Renal cortex interstitium (tissue), 11 donors: ENCODE results near the gene ANKRD63. TPM values are rescaled to one million over a fixed set of nuclear protein-coding genes. Genes with fewer than 3 reads are reported as not detected.
A peak's percentile ranks its signal among the peaks of the same experiment; 100 is the strongest.

Experiments
- DNase-seq, 11 donors: peaks; one replicate each; pipeline ENCODE4 v3.0.0-alpha.2; 2013; ENCODE audit warnings: low read depth in 9 of 11, low spot score in 4 of 11; ENCODE audit errors: extremely low read depth in 1 of 11
- polyA plus RNA-seq, 3 donors: library from polyadenylated mRNA; unstranded; fragments of 120-200 nt; gene quantifications; one replicate each; pipeline ENCODE4 v1.2.1, GENCODE V29; 2013; ENCODE audit not compliant: insufficient read length in 3 of 3

The ANKRD63 gene
- polyA plus RNA-seq, 3 donors: 0.17 to 0.32 TPM; not detected in 1

DNA sequence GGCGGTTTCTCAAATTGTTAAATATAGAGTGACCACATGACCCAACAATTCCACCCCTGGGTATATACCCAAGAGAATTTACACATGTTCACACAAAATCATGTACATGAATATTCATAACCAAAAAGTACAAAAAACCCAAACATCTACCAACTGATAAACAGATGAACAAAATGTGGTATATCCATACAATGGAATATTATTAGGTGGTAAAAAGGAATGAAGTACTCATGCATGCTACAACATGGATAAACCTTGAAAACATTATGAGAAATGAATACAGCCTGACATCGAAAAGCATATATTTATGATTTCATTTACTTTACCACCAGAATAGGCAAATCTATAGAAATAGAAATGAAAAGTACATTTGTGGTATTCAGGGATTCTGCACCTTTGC is 17.5 kb upstream of the ANKRD63 start:
- DNase-seq: no peak

DNA sequence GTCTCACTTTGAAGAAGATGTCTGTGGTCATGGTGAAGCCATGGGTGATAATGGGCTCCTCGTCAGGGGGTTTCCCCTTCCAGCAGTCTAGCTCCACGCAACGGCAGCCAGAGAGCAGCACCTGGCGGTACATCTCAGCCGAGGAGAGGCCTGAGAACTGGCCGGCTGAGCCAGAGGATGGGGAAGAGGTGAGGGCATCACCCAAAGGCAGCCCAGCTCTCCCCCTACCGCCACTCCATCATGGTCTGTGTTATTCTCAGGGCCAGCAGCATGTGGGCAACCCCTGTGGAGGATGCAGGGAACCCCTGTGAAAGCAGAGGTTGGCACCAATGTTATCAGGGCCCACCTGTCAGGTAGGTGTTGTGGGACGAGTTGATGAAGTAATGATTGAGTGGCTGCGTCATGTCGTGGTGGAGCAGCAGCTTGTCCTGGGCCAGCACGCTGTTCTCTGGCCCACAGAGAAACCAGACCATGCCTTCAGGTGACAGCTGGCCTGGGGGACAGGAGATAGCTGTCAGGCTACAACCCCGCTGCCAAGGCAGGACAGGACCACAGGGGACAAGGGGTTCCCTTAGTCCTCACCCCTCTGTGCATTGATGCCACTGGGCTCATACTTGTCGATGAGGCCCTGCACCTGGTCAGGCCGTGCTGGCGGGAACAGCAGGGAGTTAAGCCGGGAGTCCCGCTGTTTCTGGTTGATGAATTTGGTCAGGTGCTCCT is 15.5 kb upstream of the ANKRD63 start:
- DNase-seq: no peak

DNA sequence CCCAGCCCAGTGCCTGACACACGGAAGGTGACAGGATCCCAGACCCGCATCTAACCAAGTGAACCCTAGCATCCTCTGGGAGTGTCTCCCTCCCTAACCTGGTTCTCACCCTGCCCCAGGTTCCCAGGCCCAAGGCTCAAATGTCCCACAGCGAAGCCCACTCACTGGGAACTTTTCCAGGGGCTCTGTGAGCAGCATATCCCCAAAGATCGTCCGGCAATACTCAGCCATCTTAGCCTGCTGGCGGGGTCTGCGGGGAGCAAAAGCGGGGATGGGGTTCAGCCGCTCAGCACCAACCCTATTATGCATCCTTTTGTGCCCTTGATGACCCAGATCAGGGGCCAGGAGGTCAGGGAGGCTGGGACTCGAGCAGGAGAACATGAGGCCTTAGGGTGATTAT is 14.5 kb upstream of the ANKRD63 start:
- no peak for DNase-seq

DNA sequence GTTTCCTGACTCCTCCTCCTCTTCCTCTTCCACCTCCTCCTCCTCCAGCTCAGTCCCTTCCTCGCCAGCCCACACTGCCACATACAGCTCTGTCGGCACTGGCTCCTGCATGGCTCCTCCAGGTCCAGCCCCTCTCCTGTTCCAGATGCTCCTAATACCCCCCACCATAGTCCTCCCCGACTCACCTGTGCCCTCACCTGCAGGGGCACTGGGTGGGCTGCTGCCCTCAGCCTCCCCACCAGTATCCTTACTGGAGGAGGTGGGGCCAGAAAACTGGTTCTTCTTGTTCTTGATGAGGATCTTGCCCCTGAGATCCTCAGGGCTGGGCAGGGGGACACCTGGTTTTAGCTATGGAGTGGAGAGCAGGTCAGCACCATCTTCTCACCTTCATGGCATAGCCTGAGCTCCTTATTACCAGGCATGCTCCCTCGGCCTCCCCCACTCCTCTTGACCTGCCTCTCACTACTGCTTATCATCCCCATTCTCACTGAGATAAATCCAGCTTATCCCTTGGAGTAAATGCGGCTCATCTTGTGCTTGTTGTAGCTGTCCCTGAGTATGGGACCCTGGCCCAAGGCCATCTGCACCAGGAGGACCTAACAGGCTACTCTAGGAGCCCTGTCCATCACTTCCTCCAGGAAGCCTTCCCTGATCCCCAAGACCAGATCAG is 13.8 kb upstream of the ANKRD63 start:
- DNase-seq: no peak

DNA sequence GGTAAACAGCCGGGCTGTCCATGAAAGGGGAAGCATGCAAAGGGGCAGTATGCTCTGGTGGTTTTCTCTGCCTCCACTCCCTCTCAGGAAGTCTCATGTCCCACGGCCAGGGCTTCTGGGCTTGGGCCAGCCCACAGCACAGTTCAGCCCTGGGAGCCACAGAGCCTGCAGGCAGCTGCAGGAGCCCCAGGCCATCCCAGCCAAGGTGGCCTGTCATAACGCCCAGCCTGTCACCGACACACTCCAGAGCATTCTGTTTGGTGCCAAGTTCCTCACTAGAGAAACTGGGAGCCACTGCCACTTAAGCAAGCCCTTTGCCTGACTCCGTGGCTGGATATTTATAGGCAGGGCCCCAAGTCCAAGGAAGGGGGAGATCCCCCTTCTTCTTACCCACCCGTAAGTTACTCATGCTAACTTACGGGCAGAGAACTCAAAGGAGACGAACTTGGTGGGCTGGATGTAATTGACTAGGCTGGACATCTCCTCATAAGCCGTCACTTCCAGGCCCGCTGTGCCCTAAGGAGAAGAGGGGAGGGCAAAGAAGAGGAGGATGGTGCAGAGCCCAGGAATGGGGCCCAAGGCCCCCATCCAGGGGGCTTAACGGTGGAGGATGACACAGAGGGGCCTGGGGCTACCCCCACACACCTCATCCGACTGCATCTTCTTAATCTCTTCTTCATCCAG is 13.2 kb upstream of the ANKRD63 start:
- DNase-seq: no peak

DNA sequence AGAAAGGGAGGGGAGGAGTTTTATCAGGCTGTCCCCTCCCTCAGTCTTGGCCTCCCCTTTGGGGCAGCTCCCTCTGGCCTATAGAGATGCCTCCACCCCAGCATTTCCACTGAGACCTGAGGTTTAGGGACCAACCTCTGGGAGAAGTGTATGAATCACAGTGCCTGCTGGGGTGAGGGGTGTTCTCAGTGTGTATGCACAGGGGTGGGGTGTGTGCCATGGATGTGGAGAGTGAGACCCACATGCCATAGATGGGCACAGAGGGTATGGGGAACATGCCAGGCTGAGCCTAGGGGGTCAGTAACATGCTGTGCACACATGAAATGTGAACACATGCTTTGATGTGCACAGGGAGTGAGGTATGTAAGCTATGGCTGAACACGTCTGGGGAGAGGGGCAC is 12.4 kb upstream of the ANKRD63 start:
- no peak for DNase-seq

DNA sequence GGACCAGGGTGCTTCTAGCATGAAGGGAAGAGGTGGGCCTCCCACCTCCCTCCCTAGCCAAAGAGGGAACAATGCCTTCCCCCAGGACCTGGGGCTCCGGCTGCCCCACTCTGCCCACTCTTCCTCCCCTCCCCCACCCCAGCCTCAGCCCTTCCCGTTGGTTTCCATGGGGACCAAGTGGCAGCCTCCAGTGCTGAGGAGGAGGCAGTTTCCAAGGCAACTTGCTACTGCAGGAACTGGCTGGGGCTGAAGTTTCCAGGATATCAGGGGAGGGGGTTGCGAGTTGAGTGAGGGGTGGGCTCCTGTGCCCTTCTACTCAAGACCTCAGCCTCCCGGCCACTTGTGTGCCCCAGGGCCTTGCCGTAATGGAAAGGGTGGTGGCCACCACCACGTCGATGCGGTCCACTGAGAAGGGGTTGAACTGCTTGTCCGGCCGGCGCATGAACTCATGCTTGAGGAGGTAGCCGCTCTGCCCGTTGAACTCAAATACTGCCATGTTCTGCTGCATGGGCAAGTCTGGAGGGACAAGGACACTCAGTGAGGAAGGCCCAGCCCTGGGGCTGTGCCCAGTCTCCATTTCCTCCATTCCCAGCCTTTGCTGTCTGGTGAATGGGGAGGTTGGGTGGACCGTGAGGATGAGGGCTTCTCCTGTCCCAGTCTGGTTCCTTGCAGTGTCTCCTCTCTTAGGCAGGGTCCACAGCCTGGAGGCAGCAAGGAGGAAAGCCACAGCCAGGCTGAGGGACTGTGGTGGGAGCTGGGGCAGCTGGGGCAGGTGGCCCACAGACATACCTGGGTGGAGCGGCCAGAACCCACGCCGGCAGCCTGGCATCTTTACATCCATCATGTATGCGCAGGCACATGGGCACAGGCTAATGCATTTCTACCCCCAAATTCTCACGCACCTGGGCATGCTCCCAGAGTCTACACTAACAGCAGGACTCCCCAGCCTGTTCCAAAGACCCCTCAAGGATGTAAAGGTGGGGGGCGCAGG is 11.3 kb upstream of the ANKRD63 start:
- DNase-seq: no peak

DNA sequence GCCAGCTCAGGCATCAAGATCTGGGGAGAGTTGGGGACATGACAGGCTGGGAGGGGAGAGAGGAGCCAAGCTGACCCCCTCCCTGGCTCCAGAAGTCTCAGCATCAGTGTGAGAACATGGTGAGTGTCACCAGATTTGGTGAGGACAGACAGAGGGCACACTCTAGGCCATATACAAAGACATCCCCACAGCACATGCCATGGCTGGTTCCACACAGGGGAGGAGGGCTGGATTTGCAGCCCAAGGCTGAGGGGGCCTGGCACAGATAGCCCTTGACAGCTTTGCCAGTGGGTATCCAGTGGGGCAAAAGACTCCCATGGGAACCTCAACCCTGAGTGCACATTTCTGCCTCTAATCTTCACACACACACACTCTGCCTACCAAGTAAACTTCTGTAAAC is 10.1 kb upstream of the ANKRD63 start:
- DNase-seq: no peak

DNA sequence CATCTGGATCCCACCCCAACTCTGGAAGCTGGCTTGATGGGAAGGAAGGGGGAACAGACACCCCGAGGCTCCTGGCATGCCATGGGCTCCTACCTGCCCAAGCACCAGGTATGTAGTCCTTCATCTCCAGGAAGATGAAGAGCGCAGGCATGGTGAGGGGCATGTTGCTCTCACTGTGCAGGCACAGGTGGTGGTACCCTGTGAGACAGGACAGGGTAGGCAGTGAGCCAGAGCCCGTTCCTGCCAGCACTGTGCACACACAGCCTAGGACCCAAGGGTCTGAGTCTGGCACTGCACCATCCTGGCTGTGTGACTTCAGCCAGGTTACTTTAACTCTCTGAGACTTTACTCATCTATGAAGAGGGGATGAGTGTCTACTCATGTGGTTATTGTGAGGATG is 9.4 kb upstream of the ANKRD63 start:
- no peak for DNase-seq

DNA sequence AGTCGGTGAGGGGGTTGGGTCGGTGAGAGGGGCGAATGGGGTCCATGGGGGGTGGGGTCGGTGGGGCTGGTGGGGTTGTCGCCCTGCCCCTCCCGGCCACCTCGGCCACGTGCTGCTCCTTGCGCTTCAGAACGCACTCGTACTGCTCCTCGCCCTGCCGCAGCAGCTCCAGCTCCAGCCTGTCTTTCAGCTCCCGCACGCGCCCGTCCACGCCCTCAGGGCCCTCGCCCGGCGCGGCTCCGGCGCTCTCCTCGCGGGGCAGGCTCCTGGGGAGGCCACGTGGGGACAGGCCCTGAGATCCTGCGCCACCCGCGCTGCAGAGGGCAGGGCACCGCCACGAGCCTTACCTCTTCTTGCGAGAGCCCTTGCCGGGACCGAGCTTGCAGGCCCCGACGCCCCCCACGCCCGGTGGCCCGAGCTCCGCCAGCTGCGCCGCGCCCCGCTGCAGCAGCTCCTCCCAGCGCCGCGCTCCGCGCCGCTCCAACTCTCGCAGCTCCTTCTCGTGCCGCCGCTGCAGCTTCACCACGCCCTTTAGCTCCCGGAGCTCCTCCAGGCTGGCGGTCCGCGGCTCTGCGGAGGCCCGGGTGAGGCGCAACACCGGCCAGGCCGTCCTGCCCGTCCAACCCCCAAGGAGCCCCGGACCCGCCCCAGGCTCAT is 8.2 kb upstream of the ANKRD63 start:
- peak in 1 of 11 donors; percentile 48 for DNase-seq

DNA sequence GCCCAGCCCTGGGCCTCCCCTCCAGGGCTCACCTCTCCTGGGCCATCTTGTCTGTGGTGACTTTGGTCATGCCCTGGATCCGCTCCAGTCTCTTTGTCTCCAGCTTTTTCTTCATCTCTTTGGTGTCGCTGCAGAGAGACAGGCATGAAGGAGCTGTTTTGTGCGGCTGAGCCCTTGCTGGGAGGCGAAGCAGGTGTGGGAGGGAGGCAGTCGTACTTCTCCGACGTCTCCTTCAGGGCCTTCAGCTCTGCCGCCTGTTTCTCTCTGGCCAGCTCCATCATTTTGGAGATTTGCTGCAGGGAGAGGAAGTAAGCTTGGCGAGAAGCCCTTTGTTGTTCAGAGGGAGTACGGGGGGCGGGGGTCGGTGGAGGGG is 7.7 kb upstream of the ANKRD63 start:
- no peak for DNase-seq

DNA sequence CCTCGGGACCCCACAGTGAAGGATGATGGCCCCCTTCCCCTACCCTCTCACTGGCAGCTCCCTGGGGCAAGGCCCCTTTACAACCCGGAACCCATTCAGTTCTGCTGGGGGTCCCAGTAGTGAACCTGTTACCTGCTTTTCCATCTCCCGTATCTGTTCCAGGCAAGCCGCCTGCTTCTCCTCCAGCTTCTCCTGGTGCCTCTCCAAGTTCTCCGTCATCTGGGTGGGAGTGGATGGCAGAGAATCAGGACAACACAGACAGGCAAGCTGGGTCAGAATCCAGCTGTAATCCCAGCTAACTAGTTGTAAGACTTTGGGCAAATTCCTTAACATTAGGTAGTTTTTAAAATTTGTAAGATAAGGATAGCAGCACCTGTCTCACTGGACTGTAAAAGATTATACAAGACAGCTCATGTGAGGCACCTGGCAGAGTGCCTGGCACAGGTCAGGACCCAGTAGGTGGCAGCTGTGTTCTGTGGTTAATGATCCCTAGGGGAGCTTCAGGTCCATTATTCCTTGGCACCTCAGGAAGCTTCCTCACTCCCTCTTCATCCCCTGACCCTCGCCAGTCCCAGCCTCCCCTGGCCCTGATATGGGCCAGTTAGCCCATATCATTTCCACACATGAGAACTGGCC is 6.4 kb upstream of the ANKRD63 start:
- no peak for DNase-seq

DNA sequence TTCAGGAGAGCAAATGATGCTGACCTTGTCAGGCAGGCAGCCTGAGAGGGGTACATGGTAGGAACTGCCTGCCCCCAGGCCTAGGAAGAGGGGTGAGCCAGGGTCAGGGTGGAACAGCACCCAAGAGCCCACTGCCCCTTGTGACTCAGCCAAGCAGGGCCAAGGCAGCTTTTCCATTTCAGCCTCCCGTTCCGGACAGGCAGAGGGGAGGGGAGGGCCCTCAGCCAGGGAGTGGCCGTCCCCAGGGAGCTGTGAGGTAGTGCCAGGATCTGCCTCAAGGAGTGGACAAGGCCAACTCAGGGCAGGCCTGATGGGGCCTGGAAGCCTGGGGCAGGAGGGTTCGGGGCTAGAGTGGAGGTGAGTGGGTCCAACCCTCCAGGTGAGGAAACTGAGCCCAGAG is 5.1 kb upstream of the ANKRD63 start:
- no peak for DNase-seq

DNA sequence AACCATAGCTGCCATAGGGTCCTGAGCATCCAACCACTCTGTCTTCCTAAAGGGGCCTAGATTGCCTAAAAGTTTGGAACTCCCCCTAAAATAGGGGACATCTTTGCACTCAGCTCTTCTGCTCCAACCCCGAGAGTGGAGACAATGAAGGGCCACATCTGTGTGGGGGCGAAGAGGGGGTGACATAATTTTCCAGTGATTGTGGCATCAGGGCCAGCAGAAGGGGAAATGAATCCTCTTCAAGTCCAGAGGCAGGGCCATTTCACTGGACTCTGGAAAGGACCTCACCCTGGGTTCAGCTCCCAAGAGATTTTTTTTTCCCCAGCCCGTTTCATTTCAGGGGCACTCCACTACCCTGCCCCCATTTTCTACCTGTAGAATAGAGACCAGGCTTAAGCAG is 4.6 kb upstream of the ANKRD63 start:
- DNase-seq: no peak

DNA sequence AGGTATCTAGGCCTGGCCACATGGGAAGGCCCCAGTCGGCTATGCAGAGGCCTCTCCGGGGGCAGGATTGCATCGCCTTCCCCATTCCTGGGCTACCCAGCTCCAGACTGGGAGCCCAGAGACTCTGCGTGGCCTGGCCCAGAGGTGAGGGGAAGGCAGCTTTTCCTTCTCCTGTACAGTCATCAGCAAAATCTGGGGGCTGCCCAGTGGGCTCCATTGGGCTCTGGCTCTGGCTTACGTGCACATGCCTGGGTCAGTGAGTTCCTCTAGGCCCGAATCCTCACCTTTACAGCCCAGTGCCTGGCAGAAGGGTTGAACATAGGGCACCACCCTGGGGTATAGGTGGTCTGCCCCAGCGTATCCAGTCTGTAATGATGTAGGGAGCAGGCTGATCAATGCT is 3.9 kb upstream of the ANKRD63 start:
- no peak for DNase-seq

DNA sequence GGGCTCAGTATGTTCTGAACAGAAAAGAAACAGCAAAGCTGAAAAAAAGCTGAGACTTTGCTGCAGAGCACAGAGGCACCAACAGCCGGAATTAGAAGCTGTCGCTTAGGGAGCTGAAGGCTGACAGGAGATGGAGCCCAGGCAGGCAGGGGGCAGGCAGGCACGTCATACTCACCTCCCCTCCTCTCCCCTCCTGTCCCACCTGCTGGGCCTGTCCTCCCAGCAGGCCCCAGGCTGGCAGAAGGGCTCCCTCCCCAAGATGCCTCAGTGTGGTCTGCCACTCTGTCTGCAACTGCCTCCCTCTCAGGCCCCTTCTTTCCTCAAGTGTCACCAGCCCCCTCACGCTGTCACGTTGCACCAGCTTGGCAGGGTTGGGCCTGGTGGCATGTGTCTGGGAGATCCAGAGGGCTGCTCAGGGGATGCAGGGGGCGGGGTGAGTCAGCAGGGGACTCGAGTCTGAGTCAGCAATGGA is 3.2 kb upstream of the ANKRD63 start:
- DNase-seq: no peak

DNA sequence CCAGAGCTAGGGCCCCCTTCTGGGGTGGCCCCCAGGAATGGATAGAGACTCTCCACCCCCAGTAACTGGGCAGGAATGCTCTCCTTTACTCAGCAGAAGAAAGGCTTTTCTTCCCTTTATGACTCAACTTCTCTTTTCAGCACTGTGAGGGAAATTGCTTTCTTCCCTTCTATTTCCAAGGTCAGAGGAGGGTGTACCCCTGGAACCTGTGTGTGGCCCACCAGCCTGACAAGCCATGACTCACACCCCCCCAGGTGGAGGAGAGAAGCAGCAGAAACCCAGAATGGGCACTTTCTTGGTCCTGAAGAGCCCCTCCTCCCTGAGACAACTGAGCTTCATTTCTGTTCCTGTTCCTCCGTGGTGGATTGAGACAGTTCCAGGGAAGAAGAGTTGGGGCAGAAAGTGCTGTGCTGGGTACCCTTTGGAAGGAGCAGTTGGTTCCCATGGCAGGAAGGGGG is 2.7 kb upstream of the ANKRD63 start:
- no peak for DNase-seq

DNA sequence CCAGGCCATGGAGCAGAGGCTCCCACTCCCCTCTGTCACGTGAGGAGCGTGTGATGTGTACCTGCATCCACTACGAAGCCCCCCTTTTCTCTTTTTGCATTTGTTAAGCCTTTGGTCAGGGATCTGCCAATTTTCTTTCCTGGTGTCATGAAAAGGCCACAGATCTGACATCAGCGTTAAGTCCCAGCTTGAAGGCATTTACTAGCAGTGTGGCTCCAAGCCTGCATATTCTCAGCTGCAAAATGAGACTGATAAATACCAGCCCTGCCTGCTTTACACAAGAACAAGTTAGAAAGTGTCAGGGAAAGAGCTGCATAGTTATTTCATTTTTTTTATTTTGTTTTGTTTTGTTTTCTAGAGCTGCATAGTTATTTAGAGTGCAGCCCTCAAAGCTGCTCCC is 2.3 kb upstream of the ANKRD63 start:
- DNase-seq: peak in 1 of 11 donors; percentile 54
